Activated CD4-positive, CD25-positive, alpha-beta regulatory T cell (primary cell): ENCODE data around the gene ATXN1L.
"Not testable (repeated sequence)": the region's sequence is repeated elsewhere in the genome, so short reads cannot be mapped to it uniquely, and the experiment has no call there.

Experiments used
- DNase-seq, 4 experiments: peaks; one replicate each; lab custom pipeline; 2025; lab: John Stamatoyannopoulos, UW

ATXN1L gene

GRCh38 chr16:71894229-71894920 is 48.6 kb downstream of the ATXN1L start:
- DNase-seq = peak in 1 of 4 experiments; percentile 5

GRCh38 chr16:71894921-71895678 is 49.3 kb downstream of the ATXN1L start, which contains the start of gene IST1:
Gene IST1, plus strand, starts transcription at chr16:71895531. Its CDS starts 20,110 bp downstream, at chr16:71915641.
- DNase-seq = peak; percentile 93 to 96 (median 95)

DNA sequence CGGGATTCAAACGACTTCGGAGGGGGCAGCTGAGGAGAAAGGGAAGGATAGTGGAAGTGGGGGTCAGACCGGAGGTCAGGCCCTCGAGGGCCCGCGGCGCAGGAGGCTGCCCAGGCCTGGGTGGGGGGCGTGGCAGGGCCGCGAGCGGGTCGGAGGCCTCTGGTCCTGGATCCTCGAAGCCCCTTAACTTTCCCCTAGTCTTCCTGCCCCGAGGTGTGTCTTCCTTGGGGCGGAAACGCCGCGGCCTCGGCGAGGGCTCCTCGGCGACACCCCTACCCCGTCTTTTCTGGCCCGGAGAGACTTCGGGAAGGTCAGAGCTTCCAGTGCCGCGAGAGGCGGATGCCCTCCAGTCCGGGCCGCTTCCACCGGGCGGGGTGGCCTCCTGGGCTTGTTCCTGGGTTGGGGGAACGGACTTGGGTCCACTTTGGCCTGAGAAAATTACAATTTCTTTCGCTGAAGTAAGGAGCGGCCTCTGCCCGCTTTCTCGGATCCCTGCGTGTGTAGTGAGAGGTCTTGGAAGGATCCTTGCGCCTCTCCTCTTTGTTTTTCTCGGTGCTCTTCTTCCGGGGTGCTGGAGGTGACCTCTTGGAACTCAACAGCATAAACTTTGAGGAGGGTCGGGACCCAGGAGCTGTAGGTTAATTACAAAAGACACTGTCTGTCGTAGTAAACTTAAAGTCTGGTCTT is 50.0 kb downstream of the ATXN1L start:
- peak in 1 of 4 experiments; percentile 23 for DNase-seq

- DNase-seq = no peak
These were observed 51.1 kb downstream of the ATXN1L start for GRCh38 chr16:71896764-71897368.

DNA sequence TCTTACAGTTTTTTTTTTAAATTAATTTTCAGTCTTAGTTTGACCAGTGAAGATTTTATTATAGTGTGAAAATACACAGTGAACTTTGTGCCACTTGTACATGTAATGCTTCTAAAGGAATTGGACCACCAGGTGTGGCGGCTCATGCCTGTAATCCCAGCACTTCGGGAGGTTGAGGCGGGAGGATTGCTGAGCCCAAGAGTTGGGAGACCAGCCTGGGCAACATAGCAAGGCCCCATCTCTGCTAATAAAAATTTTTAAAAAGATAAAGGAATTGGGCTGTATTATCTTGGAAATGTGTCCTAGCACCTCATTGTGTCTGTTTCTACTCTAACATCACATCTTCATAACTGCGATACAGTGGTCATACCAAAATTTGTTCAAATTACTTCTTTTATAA is 53.4 kb downstream of the ATXN1L start:
- no peak for DNase-seq

DNA sequence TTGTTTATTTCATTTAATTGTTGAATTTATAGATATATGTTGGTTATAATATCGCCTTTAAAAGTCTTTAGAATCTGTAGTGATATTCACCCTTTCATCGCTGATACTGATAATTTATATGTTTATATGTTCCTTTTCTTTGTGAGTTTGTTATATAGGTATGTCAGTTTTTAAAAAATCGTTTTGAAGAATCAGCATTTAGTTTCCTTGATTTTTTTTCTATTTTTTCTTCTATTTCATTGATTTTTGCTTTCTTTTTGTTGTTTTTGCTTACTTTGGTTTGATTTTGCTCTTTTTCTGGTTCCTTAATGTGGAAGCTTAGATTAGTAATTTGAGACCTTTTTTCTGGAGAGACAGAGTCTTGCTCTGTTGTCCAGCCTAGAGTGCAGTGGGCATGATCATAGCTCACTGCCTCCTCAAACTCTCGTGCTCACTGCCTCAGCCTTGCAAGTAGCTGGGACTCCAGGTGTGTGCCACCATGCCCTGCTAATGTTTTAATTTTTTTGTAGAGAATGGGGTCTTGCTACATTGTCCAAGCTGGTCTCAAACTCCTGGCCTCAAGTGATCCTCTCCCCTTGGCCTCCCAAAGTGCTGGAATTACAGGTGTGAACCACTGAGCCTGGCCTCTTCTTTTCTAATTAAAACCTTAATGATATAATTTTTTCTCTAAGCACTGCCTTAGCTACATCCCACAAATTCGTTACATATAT is 57.0 kb downstream of the ATXN1L start:
- no peak for DNase-seq

GRCh38 chr16:71903608-71904007 is 57.8 kb downstream of the ATXN1L start:
- no peak for DNase-seq

- no peak for DNase-seq
These were observed 58.5 kb downstream of the ATXN1L start for GRCh38 chr16:71904239-71904638.

GRCh38 chr16:71905765-71906164 is 60.0 kb downstream of the ATXN1L start:
- DNase-seq = not testable (repeated sequence)
